Astrocyte (in vitro differentiated cells and primary cell): ENCODE measurements around the gene LRCH1. TPM values are rescaled to one million over a fixed set of nuclear protein-coding genes. Genes with fewer than 3 reads are reported as not detected.

ENCODE experiments used
- DNase-seq: peaks from one replicate; pipeline ENCODE4 v3.0.0-alpha.2; 2010; ENCODE audit warnings: low read depth
- FAIRE-seq: peaks from 2 replicates; lab custom pipeline; 2011; peaks lifted over from hg19 to GRCh38; lab: Jason Lieb, UNC
- H2AFZ ChIP-seq: 2 replicates; pipeline ENCODE4 v1.6.0; 2012; ENCODE audit warnings: low read depth, low read length, inconsistent platforms
- H3K27ac ChIP-seq: 2 replicates; pipeline ENCODE4 v1.5.1; 2011; ENCODE audit warnings: low read depth, low read length, inconsistent platforms
- H3K27me3 ChIP-seq: 2 replicates; pipeline ENCODE4 v1.6.0; 2011; ENCODE audit warnings: low read length, inconsistent platforms; ENCODE audit not compliant: insufficient read depth
- H3K36me3 ChIP-seq: 2 replicates; pipeline ENCODE4 v1.5.1; 2011; ENCODE audit warnings: low read length, inconsistent platforms; ENCODE audit not compliant: insufficient read depth
- H3K4me1 ChIP-seq: 2 replicates; pipeline ENCODE4 v1.5.1; 2011; ENCODE audit warnings: low read length, inconsistent platforms; ENCODE audit not compliant: insufficient read depth
- H3K4me2 ChIP-seq: 2 replicates; pipeline ENCODE4 v1.6.0; 2012; ENCODE audit warnings: low read length, inconsistent platforms
- H3K4me3 ChIP-seq: 2 replicates; pipeline ENCODE4 v1.5.1; 2011; ENCODE audit warnings: low read depth, mild to moderate bottlenecking, low read length, inconsistent platforms; ENCODE audit not compliant: insufficient read depth
- H3K79me2 ChIP-seq: 2 replicates; pipeline ENCODE4 v1.6.0; 2012; ENCODE audit warnings: mild to moderate bottlenecking, low read length, inconsistent platforms; ENCODE audit not compliant: insufficient read depth
- H3K9ac ChIP-seq: 2 replicates; pipeline ENCODE4 v1.6.0; 2012; ENCODE audit warnings: mild to moderate bottlenecking, low read length, inconsistent platforms
- H3K9me3 ChIP-seq: 2 replicates; pipeline ENCODE4 v1.5.1; 2012; ENCODE audit warnings: low read depth, mild to moderate bottlenecking, low read length, inconsistent platforms; ENCODE audit not compliant: insufficient read depth
- H4K20me1 ChIP-seq: 2 replicates; pipeline ENCODE4 v1.6.0; 2012; ENCODE audit warnings: low read length, inconsistent platforms; ENCODE audit not compliant: insufficient read depth
- H3K27ac Mint-ChIP-seq: one replicate; pipeline ENCODE4 v1.8.0; 2021; ENCODE audit warnings: mild to moderate bottlenecking, mixed read lengths; ENCODE audit not compliant: unreplicated experiment
- H3K27me3 Mint-ChIP-seq: one replicate; pipeline ENCODE4 v1.8.0; 2021; ENCODE audit warnings: low read depth, mixed read lengths; ENCODE audit not compliant: unreplicated experiment
- H3K36me3 Mint-ChIP-seq: one replicate; pipeline ENCODE4 v1.8.0; 2021; ENCODE audit warnings: low read depth, mixed read lengths; ENCODE audit not compliant: unreplicated experiment
- H3K4me1 Mint-ChIP-seq: one replicate; pipeline ENCODE4 v1.8.0; 2021; ENCODE audit warnings: low read depth, mixed read lengths; ENCODE audit not compliant: unreplicated experiment
- H3K4me3 Mint-ChIP-seq: one replicate; pipeline ENCODE4 v1.8.0; 2021; ENCODE audit warnings: mild to moderate bottlenecking, moderate library complexity, mixed read lengths; ENCODE audit not compliant: unreplicated experiment
- H3K9me3 Mint-ChIP-seq: one replicate; pipeline ENCODE4 v1.8.0; 2021; ENCODE audit warnings: mild to moderate bottlenecking, mixed read lengths; ENCODE audit not compliant: unreplicated experiment
- CTCF ChIP-seq: IDR thresholded peaks from 2 replicates; pipeline ENCODE4 v1.5.1; 2011; ENCODE audit warnings: low read depth, mild to moderate bottlenecking, inconsistent platforms, low read length, moderate library complexity; ENCODE audit not compliant: insufficient read depth
- EZH2 ChIP-seq: IDR thresholded peaks from 2 replicates; pipeline ENCODE4 v1.6.1; 2012; ENCODE audit warnings: mild to moderate bottlenecking, low read length, inconsistent platforms; ENCODE audit not compliant: insufficient read depth
- total RNA-seq: library from RNA; stranded (reverse); gene quantifications from 2 replicates; pipeline ENCODE4 v1.2.1, GENCODE V29; 2021

The LRCH1 gene
- total RNA-seq, 1 donor from 2014 or later, result 17.7 TPM

- H3K79me2 ChIP-seq, result peaks cover 92% of the 10 kb centered on the region
- H3K27ac ChIP-seq, result no peak overlapping the region
- DNase-seq (no peak), FAIRE-seq (no peak)
- H3K9me3 ChIP-seq, result no peaks in the 10 kb centered on the region
- peaks cover 78% of the 10 kb centered on the region for H4K20me1 ChIP-seq
- Mint-ChIP-seq H3K4me1 (peaks cover 32% of the 10 kb centered on the region), H3K4me3 (no peak overlapping the region), H3K27me3 (no peaks in the 10 kb centered on the region), H3K9me3 (peaks cover 1% of the 10 kb centered on the region), H3K27ac (no peak overlapping the region), H3K36me3 (peaks cover 5% of the 10 kb centered on the region)
- TF ChIP-seq EZH2, result no peak
- TF ChIP-seq CTCF, result no peak
- H3K4me1 ChIP-seq, result peaks cover 7% of the 10 kb centered on the region
- no peak overlapping the region for H2AFZ ChIP-seq
- no peak overlapping the region for H3K4me2 ChIP-seq
- no peak overlapping the region for H3K4me3 ChIP-seq
- no peak overlapping the region for H3K9ac ChIP-seq
- H3K36me3 ChIP-seq, result no peaks in the 10 kb centered on the region
- no peaks in the 10 kb centered on the region for H3K27me3 ChIP-seq
These were observed 16.5 kb downstream of the LRCH1 start for GRCh38 chr13:46569456-46569855.

GRCh38 chr13:46570273-46570672, 17.3 kb downstream of the LRCH1 start:
- Histone ChIP-seq H3K4me2 (no peak overlapping the region), H3K9me3 (no peaks in the 10 kb centered on the region), H3K27me3 (no peaks in the 10 kb centered on the region), H3K36me3 (no peaks in the 10 kb centered on the region), H4K20me1 (peaks cover 78% of the 10 kb centered on the region), H3K9ac (no peak overlapping the region), H3K4me3 (no peak overlapping the region), H2AFZ (no peak overlapping the region), H3K27ac (no peak overlapping the region), H3K4me1 (peaks cover 11% of the 10 kb centered on the region), H3K79me2 (peaks cover 91% of the 10 kb centered on the region)
- Mint-ChIP-seq H3K36me3 (peaks cover 5% of the 10 kb centered on the region), H3K27ac (no peak overlapping the region), H3K9me3 (peaks cover 1% of the 10 kb centered on the region), H3K4me1 (peaks cover 34% of the 10 kb centered on the region), H3K4me3 (no peak overlapping the region), H3K27me3 (no peaks in the 10 kb centered on the region)
- DNase-seq, result no peak
- no peak for TF ChIP-seq CTCF
- TF ChIP-seq EZH2, result no peak
- FAIRE-seq, result no peak

- peak overlapping the region; percentile 88 for H3K27ac Mint-ChIP-seq
- FAIRE-seq, result peak; percentile 47
- peaks cover 79% of the 10 kb centered on the region for H4K20me1 ChIP-seq
These were observed 18.4 kb downstream of the LRCH1 start for GRCh38 chr13:46571189-46571908.

More at GRCh38 chr13:46571189-46571908, 18.4 kb downstream of the LRCH1 start:
- Histone ChIP-seq H2AFZ (peak overlapping the region; percentile 36), H3K4me2 (peak overlapping the region; percentile 69), H3K9me3 (no peaks in the 10 kb centered on the region), H3K36me3 (no peaks in the 10 kb centered on the region), H3K9ac (no peak overlapping the region), H3K4me3 (no peak overlapping the region), H3K27ac (peak overlapping the region; percentile 40), H3K4me1 (peaks cover 22% of the 10 kb centered on the region), H3K79me2 (peaks cover 83% of the 10 kb centered on the region), H3K27me3 (no peaks in the 10 kb centered on the region)
- TF ChIP-seq EZH2 (no peak), CTCF (no peak)
- peaks cover 1% of the 10 kb centered on the region for H3K9me3 Mint-ChIP-seq
- H3K4me1 Mint-ChIP-seq, result peaks cover 44% of the 10 kb centered on the region
- H3K27me3 Mint-ChIP-seq, result no peaks in the 10 kb centered on the region
- peak overlapping the region; percentile 50 for H3K4me3 Mint-ChIP-seq
- peak; percentile 80 for DNase-seq
- peaks cover 5% of the 10 kb centered on the region for H3K36me3 Mint-ChIP-seq
